Ascending aorta (tissue), 2 donors: Measurements from ENCODE around the gene MAPK4. TPM values are rescaled to one million over a fixed set of nuclear protein-coding genes. Genes with fewer than 3 reads are reported as not detected.

Source experiments
- DNase-seq, 2 donors: peaks; one replicate each; pipeline ENCODE4 v3.0.0-alpha.2; 2019; ENCODE audit warnings: low spot score in 2 of 2
- H3K27ac ChIP-seq, 2 donors: fragments of 200-600 bp; sonication (generic); one replicate each; pipeline ENCODE4 v1.5.1; 2016 to 2017; ENCODE audit warnings: mild to moderate bottlenecking in 1 of 2
- H3K27me3 ChIP-seq: fragments of 200-600 bp; sonication (generic); one replicate; pipeline ENCODE4 v1.5.1; 2017
- H3K36me3 ChIP-seq, 2 donors: fragments of 200-600 bp; sonication (generic); one replicate each; pipeline ENCODE4 v1.5.1; 2016
- H3K4me1 ChIP-seq, 2 donors: fragments of 200-600 bp; sonication (generic); one replicate each; pipeline ENCODE4 v1.5.1; 2016 to 2017; ENCODE audit warnings: mild to moderate bottlenecking in 1 of 2
- H3K4me3 ChIP-seq, 2 donors: fragments of 200-600 bp; sonication (generic); one replicate each; pipeline ENCODE4 v1.5.1; 2016 to 2017; ENCODE audit warnings: mild to moderate bottlenecking in 1 of 2
- H3K9me3 ChIP-seq, 2 donors: fragments of 200-600 bp; sonication (generic); one replicate each; pipeline ENCODE4 v1.5.1; 2016
- intact Hi-C: fragments of 100-400 bp; cut with DNase I; formaldehyde crosslinking; loops from one replicate; pipeline ENCODE4 v1.15.1; 2023
- total RNA-seq: library from RNA; depleted of rRNA; stranded (reverse); fragments of >200 nt; gene quantifications from one replicate; pipeline ENCODE4 v1.1.0, GENCODE V29; 2016
- TF ChIP-seq, protein P1 (sequence below), 3 experiments: fragments of 200-600 bp in 2 of 3; fragments of 450-650 bp in 1 of 3; sonication (generic) in 2 of 3; IDR thresholded peaks; one replicate each; pipeline ENCODE4 v1.5.1; 2016 to 2019; ENCODE audit warnings: antibody characterized with exemption in 3 of 3, mild to moderate bottlenecking in 1 of 3, moderate library complexity in 1 of 3

Gene MAPK4
- total RNA-seq, 1 donor from 2014 or later: 1.2 TPM

- no peaks in the 10 kb centered on the region for H3K27me3 ChIP-seq
- no peak overlapping the region for H3K27ac ChIP-seq
- H3K4me1 ChIP-seq: peaks cover 0 to 4% of the 10 kb centered on the region in 2 donors
- no peak for DNase-seq
- H3K36me3 ChIP-seq: no peaks in the 10 kb centered on the region
- intact Hi-C loops: no loop called here
- no peak overlapping the region for H3K4me3 ChIP-seq
- TF ChIP-seq, protein P1, sequence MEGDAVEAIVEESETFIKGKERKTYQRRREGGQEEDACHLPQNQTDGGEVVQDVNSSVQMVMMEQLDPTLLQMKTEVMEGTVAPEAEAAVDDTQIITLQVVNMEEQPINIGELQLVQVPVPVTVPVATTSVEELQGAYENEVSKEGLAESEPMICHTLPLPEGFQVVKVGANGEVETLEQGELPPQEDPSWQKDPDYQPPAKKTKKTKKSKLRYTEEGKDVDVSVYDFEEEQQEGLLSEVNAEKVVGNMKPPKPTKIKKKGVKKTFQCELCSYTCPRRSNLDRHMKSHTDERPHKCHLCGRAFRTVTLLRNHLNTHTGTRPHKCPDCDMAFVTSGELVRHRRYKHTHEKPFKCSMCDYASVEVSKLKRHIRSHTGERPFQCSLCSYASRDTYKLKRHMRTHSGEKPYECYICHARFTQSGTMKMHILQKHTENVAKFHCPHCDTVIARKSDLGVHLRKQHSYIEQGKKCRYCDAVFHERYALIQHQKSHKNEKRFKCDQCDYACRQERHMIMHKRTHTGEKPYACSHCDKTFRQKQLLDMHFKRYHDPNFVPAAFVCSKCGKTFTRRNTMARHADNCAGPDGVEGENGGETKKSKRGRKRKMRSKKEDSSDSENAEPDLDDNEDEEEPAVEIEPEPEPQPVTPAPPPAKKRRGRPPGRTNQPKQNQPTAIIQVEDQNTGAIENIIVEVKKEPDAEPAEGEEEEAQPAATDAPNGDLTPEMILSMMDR (IDR thresholded peaks at IDR 0.05): no peak
- no peaks in the 10 kb centered on the region for H3K9me3 ChIP-seq
Observed at GRCh38 chr18:50722311-50722710, 162.4 kb downstream of the MAPK4 start.

DNA sequence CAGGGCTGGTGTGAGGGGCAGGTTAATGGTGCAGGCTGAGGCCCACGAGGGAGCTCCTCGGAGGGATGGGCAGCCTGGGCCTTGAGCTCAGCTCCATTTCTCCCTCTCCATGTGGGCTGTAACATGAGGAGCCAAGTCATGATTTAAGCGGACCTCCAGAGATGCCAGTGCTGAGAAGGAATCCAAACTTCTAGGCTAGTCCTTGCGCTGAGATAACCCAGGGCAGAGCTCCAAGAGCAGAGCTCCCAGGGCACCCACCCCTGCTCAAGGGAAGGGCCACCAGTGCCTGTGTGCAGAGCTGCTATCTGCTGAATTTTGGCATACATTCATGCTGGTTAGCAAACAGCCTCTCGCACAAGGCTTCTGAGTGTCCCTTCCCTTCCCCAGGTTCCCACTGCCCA, 164.9 kb downstream of the MAPK4 start:
- intact Hi-C loops: no loop called here
- H3K27ac ChIP-seq: no peak overlapping the region
- H3K27me3 ChIP-seq: no peaks in the 10 kb centered on the region
- H3K4me3 ChIP-seq: no peak overlapping the region
- H3K9me3 ChIP-seq: no peaks in the 10 kb centered on the region
- TF ChIP-seq, protein P1 (IDR thresholded peaks at IDR 0.05): no peak
- H3K36me3 ChIP-seq: no peaks in the 10 kb centered on the region
- no peak for DNase-seq
- H3K4me1 ChIP-seq: peaks cover 0 to 4% of the 10 kb centered on the region in 2 donors

DNA sequence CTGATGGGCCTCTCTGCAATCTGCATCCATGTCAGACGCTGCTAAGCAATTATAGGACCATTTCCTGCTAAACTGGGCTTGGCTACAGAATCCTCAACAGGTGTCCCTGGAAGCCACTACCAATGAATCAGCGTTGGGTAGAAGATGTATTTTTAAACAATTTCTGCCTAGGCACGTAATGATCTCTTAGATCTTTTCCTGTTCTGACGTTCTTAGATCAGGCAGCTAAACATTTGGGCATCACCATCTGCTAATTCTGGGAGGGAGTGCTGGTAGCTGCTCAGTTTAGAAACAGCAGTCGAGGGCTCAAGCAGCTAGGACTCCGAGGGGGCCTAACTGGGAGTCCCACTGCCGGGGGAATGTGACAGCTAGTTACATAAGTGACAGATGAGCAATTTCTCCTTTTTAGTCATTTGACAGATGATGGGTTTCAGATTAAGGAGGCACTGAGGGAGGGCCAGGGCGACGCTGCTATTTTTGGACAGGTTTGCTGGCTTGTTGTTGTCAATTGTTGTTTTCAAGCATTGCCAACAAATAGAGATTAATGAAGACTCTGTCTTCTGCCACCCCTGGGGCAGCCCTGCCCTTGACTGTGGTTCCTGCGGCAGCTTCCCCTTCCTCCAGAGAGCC, 167.2 kb downstream of the MAPK4 start:
- Histone ChIP-seq H3K27ac (no peak overlapping the region), H3K4me1 (peaks cover 0 to 4% of the 10 kb centered on the region in 2 donors), H3K4me3 (no peak overlapping the region), H3K36me3 (no peaks in the 10 kb centered on the region), H3K27me3 (no peaks in the 10 kb centered on the region), H3K9me3 (no peaks in the 10 kb centered on the region)
- DNase-seq: no peak
- TF ChIP-seq, protein P1 (IDR thresholded peaks at IDR 0.05): no peak
- intact Hi-C loops: no loop called here

GRCh38 chr18:50727721-50728471, 168.0 kb downstream of the MAPK4 start:
- Histone ChIP-seq H3K4me3 (no peak overlapping the region), H3K36me3 (no peaks in the 10 kb centered on the region), H3K27me3 (no peaks in the 10 kb centered on the region), H3K9me3 (no peaks in the 10 kb centered on the region), H3K27ac (no peak overlapping the region), H3K4me1 (peaks cover 0 to 4% of the 10 kb centered on the region in 2 donors)
- DNase-seq: no peak
- TF ChIP-seq, protein P1 (IDR thresholded peaks at IDR 0.05): no peak
- intact Hi-C loops: no loop called here

- Histone ChIP-seq H3K27ac (no peak overlapping the region), H3K27me3 (no peaks in the 10 kb centered on the region), H3K36me3 (no peaks in the 10 kb centered on the region), H3K9me3 (no peaks in the 10 kb centered on the region), H3K4me1 (peaks cover 0 to 4% of the 10 kb centered on the region in 2 donors), H3K4me3 (no peak overlapping the region)
- intact Hi-C loops: no loop called here
- TF ChIP-seq, protein P1 (IDR thresholded peaks at IDR 0.05): no peak
- DNase-seq: no peak
Observed at GRCh38 chr18:50729376-50729775, 169.5 kb downstream of the MAPK4 start.
